Measurements from ENCODE around the gene FNDC3B. TPM values are rescaled to one million over a fixed set of nuclear protein-coding genes. Genes with fewer than 3 reads are reported as not detected.

Gene FNDC3B
- total and polyA plus RNA-seq, 2 donors (not counting 3 experiments of a cell fraction or from before 2014, with no cell fraction given) = 91.6 to 295 TPM

GRCh38 chr3:172364374-172365027 lies 325.1 kb downstream of the FNDC3B start:
- Histone ChIP-seq H3K79me2 (ENCODE audit: control insufficient read depth, insufficient read depth, low read length) (peaks cover 2% of the 10 kb centered on the region), H3K4me2 (ENCODE audit: insufficient read depth, low read length) (no peak overlapping the region), H3K4me3 (replicated peaks in 1 of 3; ENCODE audit: insufficient read depth in 1 of 3, low read depth in 1 of 3, low read length in 3 of 3) (no peak overlapping the region), H3K4me1 (ENCODE audit: control insufficient read depth, extremely low read depth, insufficient read depth, low read length) (no peaks in the 10 kb centered on the region), H2AFZ (ENCODE audit: low read depth, low read length) (no peak overlapping the region), H3K27ac (ENCODE audit: insufficient read depth, low read depth, low read length) (no peak overlapping the region), H3K9ac (replicated peaks; ENCODE audit: extremely low read depth, insufficient read depth, low read length) (no peak overlapping the region), H4K20me1 (replicated peaks; ENCODE audit: control insufficient read depth, extremely low read depth, insufficient read depth, low read length) (no peaks in the 10 kb centered on the region), H3K36me3 (ENCODE audit: control insufficient read depth in 2 of 2, extremely low read depth in 1 of 2, insufficient read depth in 2 of 2, low read length in 2 of 2) (peaks cover 19 to 42% of the 10 kb centered on the region in 2 experiments), H3K9me3 (replicated peaks; ENCODE audit: control insufficient read depth, insufficient read depth, low read length) (no peaks in the 10 kb centered on the region), H3K27me3 (ENCODE audit: control insufficient read depth in 2 of 2, insufficient read depth in 2 of 2, low read length in 2 of 2) (no peaks in the 10 kb centered on the region), H3K9me1 (replicated peaks; ENCODE audit: control insufficient read depth, extremely low read depth, insufficient read depth, low read length) (no peaks in the 10 kb centered on the region)
- FAIRE-seq = no peak
- no TSS peak for BruUV-seq (replicated peaks)
- CTCF ChIA-PET = interaction anchor here (1.0 to 1.8 kb wide), 3 partner anchors 11 to 302 kb away, joined by 3 to 8 read pairs (median 6); no protein-coding TSS in a partner anchor
- TF ChIP-seq POLR2AphosphoS5 (IDR thresholded peaks at IDR 0.05; ENCODE audit: insufficient read depth, low read depth, low read length) = no peak
- intact Hi-C loops (cut with micrococcal nuclease) = no loop called here
- dilution Hi-C loops (cut with MboI; ENCODE audit: extremely low pct_ligation_motif_present, low sequenced_read_pairs) = no loop called here
- DNase-seq (ENCODE audit: low read depth, low spot score) = no peak
- POLR2A ChIA-PET = no interaction called here

- Histone ChIP-seq H3K36me3 (ENCODE audit: control insufficient read depth in 2 of 2, extremely low read depth in 1 of 2, insufficient read depth in 2 of 2, low read length in 2 of 2) (peaks cover 22 to 44% of the 10 kb centered on the region in 2 experiments), H3K27ac (ENCODE audit: insufficient read depth, low read depth, low read length) (no peak overlapping the region), H3K79me2 (ENCODE audit: control insufficient read depth, insufficient read depth, low read length) (no peaks in the 10 kb centered on the region), H4K20me1 (replicated peaks; ENCODE audit: control insufficient read depth, extremely low read depth, insufficient read depth, low read length) (no peaks in the 10 kb centered on the region), H3K9me1 (replicated peaks; ENCODE audit: control insufficient read depth, extremely low read depth, insufficient read depth, low read length) (no peaks in the 10 kb centered on the region), H3K9ac (replicated peaks; ENCODE audit: extremely low read depth, insufficient read depth, low read length) (no peak overlapping the region), H3K9me3 (replicated peaks; ENCODE audit: control insufficient read depth, insufficient read depth, low read length) (no peaks in the 10 kb centered on the region), H3K4me1 (ENCODE audit: control insufficient read depth, extremely low read depth, insufficient read depth, low read length) (no peaks in the 10 kb centered on the region), H3K4me3 (replicated peaks in 1 of 3; ENCODE audit: insufficient read depth in 1 of 3, low read depth in 1 of 3, low read length in 3 of 3) (no peak overlapping the region), H3K4me2 (ENCODE audit: insufficient read depth, low read length) (no peak overlapping the region), H2AFZ (ENCODE audit: low read depth, low read length) (no peak overlapping the region), H3K27me3 (ENCODE audit: control insufficient read depth in 2 of 2, insufficient read depth in 2 of 2, low read length in 2 of 2) (no peaks in the 10 kb centered on the region)
- no peak for TF ChIP-seq EZH2 (IDR thresholded peaks at IDR 0.05; ENCODE audit: borderline replicate concordance, low read depth, low read length, severe bottlenecking)
- TF ChIP-seq, protein P1, sequence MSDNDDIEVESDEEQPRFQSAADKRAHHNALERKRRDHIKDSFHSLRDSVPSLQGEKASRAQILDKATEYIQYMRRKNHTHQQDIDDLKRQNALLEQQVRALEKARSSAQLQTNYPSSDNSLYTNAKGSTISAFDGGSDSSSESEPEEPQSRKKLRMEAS (IDR thresholded peaks at IDR 0.05; ENCODE audit: insufficient read depth, insufficient read length) = no peak
- no peak for TF ChIP-seq JUN (IDR thresholded peaks at IDR 0.05; ENCODE audit: borderline replicate concordance, insufficient read depth, insufficient read length, low read depth)
- DNase-seq (ENCODE audit: low read depth, low spot score) (no peak), FAIRE-seq (no peak)
- dilution Hi-C loops (cut with MboI; ENCODE audit: extremely low pct_ligation_motif_present, low sequenced_read_pairs) = no loop called here
- intact Hi-C loops (cut with micrococcal nuclease) = no loop called here
- CTCF ChIA-PET = interaction anchor here (1.0 to 1.8 kb wide), 3 partner anchors 11 to 302 kb away, joined by 3 to 8 read pairs (median 6); no protein-coding TSS in a partner anchor
- POLR2A ChIA-PET = no interaction called here
- BruUV-seq (replicated peaks) = no TSS peak
These were observed 325.7 kb downstream of the FNDC3B start for GRCh38 chr3:172365028-172365567.
